Breast epithelium (tissue), 3 donors: Measurements from ENCODE around the gene CFAP157.

Source experiments
- CTCF ChIP-seq, 3 donors: fragments of 450-650 bp; IDR thresholded peaks; one replicate each; pipeline ENCODE4 v1.5.1; 2016 to 2017; ENCODE audit warnings: antibody characterized with exemption in 3 of 3, mild to moderate bottlenecking in 3 of 3, moderate library complexity in 3 of 3
- POLR2A ChIP-seq: fragments of 450-650 bp; IDR thresholded peaks from one replicate; pipeline ENCODE4 v1.6.1; 2016; ENCODE audit warnings: antibody characterized with exemption, mild to moderate bottlenecking, moderate library complexity

GRCh38 chr9:127744398-127745110 is 37.8 kb downstream of the CFAP157 start:
- TF ChIP-seq CTCF (IDR thresholded peaks at IDR 0.05) (no peak), POLR2A (no peak)
